Tibial nerve (tissue), 4 donors: ENCODE results near the gene KRT33B.

Experiments
- EP300 ChIP-seq, 2 donors: sonication (generic); formaldehyde crosslinking; IDR thresholded peaks; one replicate each; pipeline ENCODE4 v1.6.1; 2017; ENCODE audit warnings: antibody characterized with exemption in 2 of 2, mild to moderate bottlenecking in 1 of 2
- POLR2A ChIP-seq, 2 donors: fragments of 450-650 bp; IDR thresholded peaks; one replicate each; pipeline ENCODE4 v1.6.1; 2017; ENCODE audit warnings: antibody characterized with exemption in 2 of 2, mild to moderate bottlenecking in 2 of 2, moderate library complexity in 2 of 2
- TF ChIP-seq, protein P1 (sequence below), 5 experiments: fragments of 200-600 bp in 3 of 5; fragments of 450-650 bp in 2 of 5; sonication (generic) in 3 of 5; IDR thresholded peaks; one replicate each; pipeline ENCODE4 v1.5.1; 2016 to 2019; ENCODE audit warnings: antibody characterized with exemption in 5 of 5, mild to moderate bottlenecking in 3 of 5, moderate library complexity in 2 of 5

DNA sequence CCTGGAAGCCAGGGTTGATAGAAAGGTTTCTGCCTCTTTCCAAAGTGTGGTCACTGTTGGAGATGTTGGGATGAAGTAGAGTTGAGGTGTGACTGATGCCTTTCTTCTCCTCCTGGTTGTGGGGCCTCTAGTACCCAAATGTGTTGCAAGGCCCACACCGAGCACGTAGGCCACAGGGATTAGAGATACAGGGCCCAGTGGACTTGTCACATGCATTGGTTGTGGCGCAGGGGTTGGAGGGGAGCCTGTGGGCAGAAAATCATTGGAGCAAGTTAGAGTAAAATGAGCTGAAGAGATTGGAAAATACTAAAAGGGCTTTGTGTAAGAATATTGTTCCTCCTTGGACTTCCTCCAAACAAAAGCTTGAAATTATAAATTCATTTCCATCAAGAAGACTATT lies 23.6 kb downstream of the KRT33B start:
- TF ChIP-seq EP300 (IDR thresholded peaks at IDR 0.05) (no peak), POLR2A (IDR thresholded peaks at IDR 0.05) (no peak)
- TF ChIP-seq, protein P1, sequence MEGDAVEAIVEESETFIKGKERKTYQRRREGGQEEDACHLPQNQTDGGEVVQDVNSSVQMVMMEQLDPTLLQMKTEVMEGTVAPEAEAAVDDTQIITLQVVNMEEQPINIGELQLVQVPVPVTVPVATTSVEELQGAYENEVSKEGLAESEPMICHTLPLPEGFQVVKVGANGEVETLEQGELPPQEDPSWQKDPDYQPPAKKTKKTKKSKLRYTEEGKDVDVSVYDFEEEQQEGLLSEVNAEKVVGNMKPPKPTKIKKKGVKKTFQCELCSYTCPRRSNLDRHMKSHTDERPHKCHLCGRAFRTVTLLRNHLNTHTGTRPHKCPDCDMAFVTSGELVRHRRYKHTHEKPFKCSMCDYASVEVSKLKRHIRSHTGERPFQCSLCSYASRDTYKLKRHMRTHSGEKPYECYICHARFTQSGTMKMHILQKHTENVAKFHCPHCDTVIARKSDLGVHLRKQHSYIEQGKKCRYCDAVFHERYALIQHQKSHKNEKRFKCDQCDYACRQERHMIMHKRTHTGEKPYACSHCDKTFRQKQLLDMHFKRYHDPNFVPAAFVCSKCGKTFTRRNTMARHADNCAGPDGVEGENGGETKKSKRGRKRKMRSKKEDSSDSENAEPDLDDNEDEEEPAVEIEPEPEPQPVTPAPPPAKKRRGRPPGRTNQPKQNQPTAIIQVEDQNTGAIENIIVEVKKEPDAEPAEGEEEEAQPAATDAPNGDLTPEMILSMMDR (IDR thresholded peaks at IDR 0.05): no peak
